Raji (cell line): Measurements from ENCODE around the gene SEC23B.

Source experiments
- POLR2A ChIP-seq: IDR thresholded peaks from 2 replicates; pipeline ENCODE4 v1.6.1; 2011; ENCODE audit warnings: low read depth, low read length, control low read depth; ENCODE audit not compliant: insufficient read depth

Gene SEC23B

GRCh38 chr20:18507218-18508191 is at the start of gene SEC23B:
SEC23B (plus strand) TSS chr20:18507940; CDS start chr20:18510836, 2,896 bp downstream.
- peak; percentile 85 for TF ChIP-seq POLR2A

- TF ChIP-seq POLR2A = no peak
Observed at GRCh38 chr20:18465536-18466200, 42.1 kb upstream of the SEC23B start.

DNA sequence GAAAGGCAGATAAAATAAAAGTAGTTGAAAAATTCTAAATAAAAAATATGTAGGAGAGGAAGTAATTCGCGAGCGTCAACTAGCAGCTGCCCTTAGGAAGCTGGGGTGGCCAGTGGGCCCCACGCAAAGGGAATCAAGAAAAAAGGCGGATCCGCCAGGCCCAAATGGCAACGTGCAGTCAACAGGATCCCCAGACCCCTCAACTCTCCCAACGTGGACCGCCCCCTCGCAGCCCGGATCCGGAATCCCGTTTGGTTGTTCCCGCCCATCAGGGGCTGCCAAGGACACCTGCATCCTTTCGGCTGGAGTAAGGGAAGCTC is 41.2 kb upstream of the SEC23B start:
- peak; percentile 34; the same call in 1 of the 2 replicates for TF ChIP-seq POLR2A

DNA sequence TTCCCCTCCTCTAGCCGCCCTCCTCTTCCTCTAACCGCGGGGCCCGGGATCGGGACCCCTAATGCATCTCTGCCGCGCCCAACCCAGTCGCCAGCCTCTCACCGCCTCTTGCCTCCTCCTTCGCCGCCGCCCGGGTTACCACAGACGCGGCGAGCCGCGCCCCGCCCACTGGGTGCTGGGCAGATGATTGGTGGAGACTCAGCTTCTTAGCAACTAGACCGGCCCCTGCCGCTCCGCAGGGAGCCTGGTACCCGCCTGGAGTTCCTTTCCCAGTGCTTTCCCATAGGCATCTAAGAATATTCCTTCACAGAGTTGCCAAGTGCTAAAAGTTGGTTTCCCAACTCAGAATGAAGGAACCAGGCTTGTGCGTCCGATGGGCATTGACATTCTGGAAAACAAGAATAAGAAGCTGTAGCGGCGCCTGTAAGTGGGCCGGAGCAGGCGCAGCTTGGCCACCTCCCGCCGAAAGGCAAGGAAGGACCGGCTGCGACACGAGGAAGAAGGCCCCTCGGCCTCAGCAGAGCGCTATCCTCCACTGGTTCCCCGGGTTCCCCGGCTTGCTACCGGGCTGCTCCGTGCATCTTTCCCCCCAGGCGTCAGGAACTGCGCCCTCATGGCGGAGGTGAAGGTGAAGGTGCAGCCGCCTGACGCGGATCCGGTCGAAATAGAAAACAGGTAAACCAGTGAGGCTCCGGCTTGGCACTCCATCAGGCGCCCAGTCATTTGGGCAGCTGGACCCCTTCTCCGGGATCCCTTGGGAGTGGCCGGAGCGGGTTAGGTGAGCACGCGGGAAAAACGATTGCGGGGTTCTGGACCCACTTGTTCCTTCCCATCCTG is 40.6 kb upstream of the SEC23B start, which contains the start of the genes DZANK1 and POLR3F:
Gene DZANK1 (minus strand): TSS at position 137 of the 837 bp plus-strand sequence. CDS start 1,672 bp downstream, outside the sequence.
Gene POLR3F (plus strand): TSS at position 497 of the 837 bp plus-strand sequence. CDS start 117 bp downstream, at position 614.
- peak; percentile 72 for TF ChIP-seq POLR2A

DNA sequence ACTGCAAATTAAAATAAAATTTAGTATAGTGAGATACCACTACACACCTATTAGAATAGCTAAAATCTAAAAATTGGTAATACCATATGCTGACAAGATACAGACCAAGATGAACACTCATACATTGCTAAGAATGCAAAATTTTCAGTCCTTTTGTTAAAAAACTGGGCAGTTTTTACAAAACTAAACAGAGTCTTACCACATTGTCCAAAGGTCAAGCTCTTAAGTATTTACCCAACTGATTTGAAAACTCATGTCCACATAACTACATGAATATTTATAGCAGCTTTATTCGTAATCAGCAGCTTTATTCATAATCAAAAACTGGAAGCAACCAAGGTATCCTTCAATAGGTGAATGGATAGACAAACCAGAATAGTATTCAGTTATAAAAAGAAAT is 30.5 kb upstream of the SEC23B start:
- TF ChIP-seq POLR2A = no peak

GRCh38 chr20:18477821-18478220 is 29.9 kb upstream of the SEC23B start:
- no peak for TF ChIP-seq POLR2A

DNA sequence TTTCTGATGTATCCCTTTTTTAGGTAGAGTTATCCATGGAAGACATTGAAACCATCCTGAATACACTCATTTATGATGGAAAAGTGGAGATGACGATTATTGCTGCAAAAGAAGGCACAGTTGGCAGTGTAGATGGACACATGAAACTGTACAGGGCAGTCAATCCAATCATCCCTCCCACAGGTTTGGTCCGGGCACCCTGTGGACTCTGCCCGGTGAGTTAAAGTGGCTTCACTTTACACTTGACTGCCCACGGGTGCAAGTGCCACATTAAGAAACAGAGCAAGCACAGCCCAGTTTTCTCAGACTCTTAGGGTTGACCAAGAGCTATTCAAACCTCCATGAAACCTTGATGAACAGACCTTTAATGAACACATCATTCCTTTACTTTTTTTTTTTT is 26.1 kb upstream of the SEC23B start:
- TF ChIP-seq POLR2A = no peak

DNA sequence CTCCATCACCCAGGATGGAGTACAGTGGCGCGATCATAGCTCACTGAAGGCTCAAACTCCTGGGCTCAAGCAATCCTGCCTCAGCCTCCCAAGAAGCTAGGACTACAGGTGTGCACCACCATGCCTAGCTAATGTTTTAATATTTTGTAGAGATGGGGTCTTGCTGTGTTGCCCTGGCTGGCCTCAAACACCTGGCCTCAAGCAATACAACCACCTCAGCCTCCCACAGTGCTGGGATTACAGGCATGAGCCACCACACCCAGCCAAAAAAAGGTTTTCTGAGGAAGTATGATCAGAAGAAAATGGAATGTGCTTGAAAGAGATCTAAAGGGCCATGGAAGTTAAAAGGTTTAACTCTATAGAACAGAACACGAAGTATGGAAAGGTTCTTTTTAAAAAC is 19.4 kb upstream of the SEC23B start:
- no peak for TF ChIP-seq POLR2A

GRCh38 chr20:18496042-18496441 is 11.7 kb upstream of the SEC23B start:
- TF ChIP-seq POLR2A = no peak

DNA sequence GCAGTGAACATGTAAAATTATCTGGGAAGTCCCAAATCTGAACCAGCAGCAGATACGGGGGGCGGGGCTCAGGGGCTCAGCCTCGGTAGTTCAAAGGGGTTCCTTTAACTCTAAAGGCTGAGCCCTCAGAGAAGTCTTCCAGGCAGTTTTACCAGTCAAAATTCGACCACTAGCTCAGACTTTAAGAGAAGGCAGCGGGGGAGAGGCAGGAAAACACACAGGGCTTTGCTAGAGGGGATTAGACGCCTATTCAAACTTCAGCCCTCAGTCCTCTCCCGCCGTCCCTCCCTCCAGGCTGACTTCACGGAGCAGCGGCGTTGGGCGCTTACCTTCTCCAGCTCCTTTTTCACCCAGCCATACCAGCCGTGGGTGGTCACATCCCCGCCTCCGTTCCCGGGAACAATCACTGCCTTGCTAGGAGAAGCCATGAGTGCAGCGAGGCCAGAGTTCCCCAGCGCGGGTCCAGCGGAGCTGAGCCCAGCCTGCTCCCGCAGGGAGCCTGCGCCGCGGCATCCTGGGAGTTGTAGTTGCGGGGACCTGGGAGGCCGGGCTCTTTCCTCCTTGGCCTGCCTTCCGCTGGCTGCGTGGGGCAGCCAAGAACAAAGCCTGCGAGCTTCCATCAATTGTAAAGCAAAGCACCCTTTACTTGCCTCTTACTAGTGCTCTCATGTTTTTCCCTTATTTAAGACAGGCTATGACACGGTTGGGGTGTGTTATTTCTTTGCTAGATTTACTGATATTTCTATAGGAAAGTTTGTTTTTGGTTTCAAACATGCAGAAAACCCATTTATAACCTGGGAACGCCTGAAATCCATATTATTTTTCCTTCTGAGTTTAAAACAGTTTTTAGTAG is 10.8 kb upstream of the SEC23B start, which contains the start of gene RBBP9:
Gene RBBP9 (minus strand): TSS at position 486 of the 853 bp plus-strand sequence. CDS start 58 bp downstream, at position 428.
- TF ChIP-seq POLR2A = peak; percentile 77

- no peak for TF ChIP-seq POLR2A
Observed at GRCh38 chr20:18497603-18498002, 10.1 kb upstream of the SEC23B start.

- no peak for TF ChIP-seq POLR2A
Observed at GRCh38 chr20:18504479-18505060, 3.2 kb upstream of the SEC23B start.

- TF ChIP-seq POLR2A = no peak
Observed at GRCh38 chr20:18506744-18507143, 996 bp upstream of the SEC23B start.

DNA sequence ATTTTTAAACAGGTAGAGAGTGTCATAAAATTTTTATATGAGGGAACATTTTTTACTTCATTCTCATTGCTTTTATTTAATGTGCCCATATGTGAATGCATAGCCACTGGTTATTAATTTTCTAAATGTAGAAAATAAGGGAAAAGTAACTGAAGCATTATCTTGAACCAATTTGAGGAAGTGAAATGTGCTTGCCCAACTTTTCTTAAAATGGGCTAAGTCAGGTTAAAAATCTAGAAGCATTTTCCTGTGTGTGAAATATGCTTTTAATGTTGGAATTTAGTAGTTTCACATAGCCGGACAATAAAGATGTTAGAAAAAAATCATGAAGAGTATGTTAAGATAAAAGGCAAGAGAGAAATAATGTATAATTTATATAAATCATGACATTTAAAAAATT is 3.8 kb downstream of the SEC23B start:
- no peak for TF ChIP-seq POLR2A
